ENCODE measurements around the gene S100A7.
"Not testable (repeated sequence)": the region's sequence is repeated elsewhere in the genome, so short reads cannot be mapped to it uniquely, and the experiment has no call there.

S100A7 gene

GRCh38 chr1:153478047-153478691 lies 17.7 kb upstream of the S100A7 start:
- no peak for DNase-seq (ENCODE audit: low read depth, low spot score)
- H3K27ac ChIP-seq = no peak overlapping the region

DNA sequence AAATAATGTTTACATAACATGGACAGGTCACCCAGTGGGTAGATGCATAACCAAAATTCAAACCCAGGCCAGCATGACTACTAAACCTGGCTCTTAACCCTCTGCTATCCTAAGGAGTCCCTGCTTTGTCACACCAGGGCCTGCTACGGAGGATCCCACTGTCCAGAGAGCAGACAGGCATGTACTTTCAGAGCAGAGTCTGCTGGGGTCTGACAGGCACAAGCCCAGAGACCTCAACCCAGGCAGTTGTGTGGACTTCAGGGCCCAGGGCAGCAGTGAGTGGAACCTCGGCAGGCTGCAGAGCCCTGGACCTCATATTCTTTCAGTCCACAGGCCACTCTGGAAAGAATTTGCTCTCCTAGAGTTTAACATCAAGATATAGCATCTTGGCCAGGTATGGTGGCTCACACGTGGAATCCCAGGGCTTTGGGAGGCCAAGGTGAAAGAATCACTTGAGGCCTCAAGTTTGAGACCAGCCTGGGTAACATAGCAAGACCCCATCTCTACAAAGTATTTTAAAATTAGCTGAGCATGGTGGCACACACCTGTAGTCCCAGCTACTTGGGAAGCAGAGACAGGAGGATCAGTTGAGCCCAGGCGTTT lies 16.1 kb upstream of the S100A7 start:
- H3K27ac ChIP-seq = no peak overlapping the region
- no peak for DNase-seq (ENCODE audit: low read depth, low spot score)

DNA sequence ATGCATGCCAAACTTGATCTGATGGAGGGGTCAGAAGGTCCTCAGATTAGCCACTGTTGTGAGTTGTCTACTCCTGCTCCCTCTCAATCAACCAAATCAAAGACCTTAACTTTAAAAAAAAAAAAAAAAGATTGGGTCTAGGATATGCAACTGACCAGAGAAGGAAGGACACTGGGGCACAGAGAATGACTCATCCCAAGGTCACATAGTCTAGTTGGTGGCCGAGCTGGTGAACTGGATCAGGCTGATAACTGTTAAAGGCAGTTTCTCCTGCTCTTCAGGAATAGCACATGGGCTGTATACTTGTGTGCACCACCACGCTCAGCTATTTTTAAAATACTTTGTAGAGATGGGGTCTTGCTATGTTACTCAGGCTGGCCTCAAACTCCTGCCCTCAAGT lies 14.8 kb upstream of the S100A7 start:
- no peak overlapping the region for H3K27ac ChIP-seq
- no peak for DNase-seq (ENCODE audit: low read depth, low spot score)

- no peak overlapping the region for H3K27ac ChIP-seq
- DNase-seq (ENCODE audit: low read depth, low spot score) = no peak
Measured at GRCh38 chr1:153474347-153474746, 13.9 kb upstream of the S100A7 start.

GRCh38 chr1:153470707-153471106 lies 10.3 kb upstream of the S100A7 start:
- no peak overlapping the region for H3K27ac ChIP-seq
- DNase-seq (ENCODE audit: low read depth, low spot score) = no peak

GRCh38 chr1:153466908-153467307 lies 6.5 kb upstream of the S100A7 start:
- DNase-seq (ENCODE audit: low read depth, low spot score) = no peak
- H3K27ac ChIP-seq = no peak overlapping the region

DNA sequence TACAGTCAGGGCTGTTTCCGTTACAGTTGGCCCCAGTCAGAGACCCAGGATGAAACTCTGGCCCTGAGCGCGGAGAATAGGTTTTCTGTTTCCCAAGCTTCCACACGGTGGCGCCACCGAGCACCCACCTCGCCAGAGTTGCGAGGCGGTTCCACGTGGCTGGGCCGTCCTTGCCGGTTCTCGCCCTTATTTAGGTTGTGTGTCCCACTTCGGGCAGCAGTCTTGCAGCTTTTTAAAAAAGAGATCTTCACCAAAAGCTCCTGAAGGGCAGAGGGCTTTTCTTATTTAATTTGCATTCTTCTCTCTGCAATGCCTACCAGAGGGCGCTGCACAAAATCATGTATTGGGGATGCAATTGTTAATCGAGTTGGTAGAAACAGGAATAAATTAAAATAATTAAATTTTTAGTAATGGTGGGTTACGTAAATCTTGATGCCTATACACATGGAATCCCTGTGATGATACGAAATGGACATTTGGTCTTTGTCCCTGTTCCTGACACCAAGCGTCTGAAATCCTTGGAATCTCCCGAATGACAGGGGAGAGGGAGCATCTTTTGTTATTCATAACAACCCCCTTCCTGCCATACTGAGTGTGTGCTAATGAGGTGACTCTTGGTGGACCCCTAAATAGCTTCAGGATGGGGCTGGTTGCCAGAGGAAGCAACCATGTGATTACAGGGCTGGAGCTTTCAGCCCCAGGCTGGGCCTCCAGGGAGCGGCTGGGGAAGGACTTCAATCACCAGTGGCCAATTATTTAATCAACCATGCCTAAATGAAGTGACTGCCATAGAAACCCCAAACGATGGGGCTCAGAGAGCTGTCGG lies 5.6 kb upstream of the S100A7 start:
- H3K27ac ChIP-seq = no peak overlapping the region
- DNase-seq (ENCODE audit: low read depth, low spot score) = no peak

GRCh38 chr1:153462741-153463140 lies 2.3 kb upstream of the S100A7 start:
- DNase-seq (ENCODE audit: low read depth, low spot score); H3K27ac ChIP-seq: not testable (repeated sequence)

DNA sequence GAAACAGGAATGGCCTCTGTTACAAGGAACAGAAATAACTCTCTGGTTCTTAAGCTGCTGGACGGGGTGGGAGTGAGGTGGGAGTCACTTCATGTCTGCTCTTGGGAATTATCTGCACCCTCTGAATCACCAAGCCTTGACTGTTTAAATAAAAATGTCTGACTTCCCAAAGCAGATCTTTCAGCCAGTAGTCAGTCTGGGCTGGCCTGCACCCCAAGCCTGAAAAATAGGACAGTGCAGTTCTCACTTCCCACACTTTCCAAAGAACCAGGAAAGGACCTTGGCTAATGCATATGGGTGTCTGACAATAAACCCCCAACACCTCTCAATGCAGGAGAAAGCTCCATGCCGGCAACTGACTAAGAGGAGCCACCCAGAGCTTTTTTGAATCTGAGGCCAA lies 796 bp downstream of the S100A7 start:
- no peak overlapping the region for H3K27ac ChIP-seq
- no peak for DNase-seq (ENCODE audit: low read depth, low spot score)

GRCh38 chr1:153456396-153456795 lies 4.1 kb downstream of the S100A7 start:
- DNase-seq (ENCODE audit: low read depth, low spot score) = no peak
- H3K27ac ChIP-seq = no peak overlapping the region

DNA sequence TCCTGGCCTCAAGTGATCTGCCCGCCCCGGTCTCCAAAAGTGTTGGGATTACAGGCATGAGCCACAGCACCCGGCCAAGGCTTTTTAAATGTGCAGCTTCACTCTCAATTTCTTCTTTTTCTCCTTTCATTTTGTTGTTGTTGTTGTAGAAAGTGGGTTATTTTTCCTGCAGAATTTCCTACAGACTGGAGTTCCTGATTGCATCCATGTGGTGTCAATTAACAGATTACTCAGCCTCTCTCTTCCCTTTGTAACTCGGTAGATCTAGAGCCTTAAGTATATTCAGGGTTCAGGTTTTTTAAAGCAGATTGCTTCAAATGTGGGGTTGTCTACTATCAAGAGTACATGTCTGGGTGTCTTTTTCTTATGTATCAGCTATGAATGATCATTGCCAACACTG lies 11.6 kb downstream of the S100A7 start:
- DNase-seq (ENCODE audit: low read depth, low spot score); H3K27ac ChIP-seq: not testable (repeated sequence)

GRCh38 chr1:153447498-153448170 lies 12.8 kb downstream of the S100A7 start:
- peak; percentile 18 for DNase-seq (ENCODE audit: low read depth, low spot score)
- H3K27ac ChIP-seq = no peak overlapping the region

GRCh38 chr1:153444078-153444477 lies 16.4 kb downstream of the S100A7 start:
- no peak overlapping the region for H3K27ac ChIP-seq
- DNase-seq (ENCODE audit: low read depth, low spot score) = no peak

GRCh38 chr1:153443486-153443885 lies 17.0 kb downstream of the S100A7 start:
- no peak overlapping the region for H3K27ac ChIP-seq
- no peak for DNase-seq (ENCODE audit: low read depth, low spot score)

- no peak overlapping the region for H3K27ac ChIP-seq
Measured at GRCh38 chr1:153441238-153441755, 19.2 kb downstream of the S100A7 start.

GRCh38 chr1:153439273-153439672 lies 21.2 kb downstream of the S100A7 start:
- no peak overlapping the region for H3K27ac ChIP-seq
- DNase-seq (ENCODE audit: low read depth, low spot score) = no peak

More at GRCh38 chr1:153441238-153441755, 19.2 kb downstream of the S100A7 start:
- DNase-seq (ENCODE audit: low read depth, low spot score) = no peak

GRCh38 chr1:153438599-153438998 lies 21.9 kb downstream of the S100A7 start:
- no peak for DNase-seq (ENCODE audit: low read depth, low spot score)
- no peak overlapping the region for H3K27ac ChIP-seq

DNA sequence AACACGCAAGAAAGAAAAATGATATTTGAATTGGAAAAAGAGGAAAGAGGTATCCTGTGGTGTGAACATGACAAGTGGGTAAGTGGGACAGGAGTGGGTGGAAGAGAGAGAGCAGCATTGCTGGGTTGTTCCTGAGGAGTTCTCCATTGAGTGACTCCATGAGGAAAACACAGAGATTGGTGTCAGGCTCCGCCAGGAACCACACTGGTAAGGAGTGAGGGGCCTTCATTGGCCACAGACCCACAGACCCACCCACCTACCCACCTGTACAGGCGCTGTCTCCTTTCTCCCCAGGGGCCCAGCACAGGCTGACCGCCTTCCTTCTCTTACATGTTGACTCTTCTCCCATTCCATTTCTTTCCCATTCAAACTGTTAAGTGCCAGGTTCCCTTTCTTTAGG lies 23.2 kb downstream of the S100A7 start:
- DNase-seq (ENCODE audit: low read depth, low spot score) = no peak
- H3K27ac ChIP-seq = no peak overlapping the region

- no peak for DNase-seq (ENCODE audit: low read depth, low spot score)
- no peak overlapping the region for H3K27ac ChIP-seq
Measured at GRCh38 chr1:153434746-153435455, 25.6 kb downstream of the S100A7 start.
